K562 (cell line): ENCODE measurements around the gene ANAPC13. TPM values are rescaled to one million over a fixed set of nuclear protein-coding genes. Genes with fewer than 3 reads are reported as not detected.

Source experiments
- CHD4 ChIP-seq: fragments of 200-600 bp; sonication (generic); IDR thresholded peaks from 3 replicates; pipeline ENCODE4 v1.6.1; 2012; ENCODE audit warnings: low read depth, mild to moderate bottlenecking, mixed read lengths, low read length, inconsistent platforms; ENCODE audit not compliant: insufficient read depth, insufficient replicate concordance, poor library complexity, severe bottlenecking
- CREM ChIP-seq: IDR thresholded peaks from 2 replicates; pipeline ENCODE4 v1.6.1; 2014; ENCODE audit warnings: antibody characterized with exemption, low read depth
- EGR1 ChIP-seq: fragments of 450-650 bp; conservative IDR thresholded peaks from 2 replicates; pipeline ENCODE4 v1.6.1; 2017; ENCODE audit warnings: mild to moderate bottlenecking
- EZH2 ChIP-seq: IDR thresholded peaks from 2 replicates; pipeline ENCODE4 v1.6.1; 2012; ENCODE audit warnings: low read depth, mild to moderate bottlenecking, inconsistent platforms, low read length, borderline replicate concordance
- HDAC6 ChIP-seq: IDR thresholded peaks from 2 replicates; pipeline ENCODE4 v1.6.1; 2012; ENCODE audit warnings: low read depth, mild to moderate bottlenecking, control low read depth, inconsistent platforms, low read length, moderate library complexity
- MEIS2 ChIP-seq: fragments of 450-650 bp; IDR thresholded peaks from 2 replicates; pipeline ENCODE4 v1.6.1; 2014; ENCODE audit warnings: mild to moderate bottlenecking; ENCODE audit not compliant: partially characterized antibody
- NR1H2 ChIP-seq: sonication (generic); formaldehyde crosslinking; IDR thresholded peaks from 2 replicates; pipeline ENCODE4 v1.4.0; 2020; ENCODE audit warnings: mild to moderate bottlenecking, missing genetic modification reagents
- PHB2 ChIP-seq: fragments of 450-650 bp; IDR thresholded peaks from 2 replicates; pipeline ENCODE4 v1.6.1; 2017; ENCODE audit warnings: low read depth
- SIX5 ChIP-seq, 2 experiments: IDR thresholded peaks; 2 replicates each; pipeline ENCODE4 v1.6.1; 2011; ENCODE audit warnings: low read length in 2 of 2, borderline replicate concordance in 1 of 2, low read depth in 1 of 2, mild to moderate bottlenecking in 1 of 2, moderate library complexity in 1 of 2; ENCODE audit not compliant: insufficient read depth in 1 of 2
- ZNF124 ChIP-seq: sonication (generic); formaldehyde crosslinking; IDR thresholded peaks from 2 replicates; pipeline ENCODE4 v1.8.1; 2022; ENCODE audit warnings: missing genetic modification reagents
- ZNF134 ChIP-seq: fragments of 250-450 bp; sonication (Bioruptor Pico); conservative IDR thresholded peaks from 2 replicates; pipeline ENCODE4 v1.4.0; 2020
- ZNF778 ChIP-seq: fragments of 450-650 bp; formaldehyde crosslinking; IDR thresholded peaks from 2 replicates; pipeline ENCODE4 v1.4.0; 2020; ENCODE audit warnings: mild to moderate bottlenecking, moderate library complexity
- polyA plus RNA-seq, 8 experiments: library from polyadenylated mRNA; depleted of rRNA in 4 of 8; stranded (reverse) in 5 of 8; unstranded in 3 of 8; fragments of >200 nt; fragmentation: Nextera tagmentation in 2 of 8; fragmentation: Illumina TruSeq in 1 of 8; extraction: Ambion mirVana in 2 of 8; extraction: Trizol in 1 of 8; gene quantifications; 2 replicates each; pipeline versions ENCODE4 v1.2.1 to v1.2.3, GENCODE V29; 2011 to 2014; ENCODE audit warnings: inconsistent platforms in 1 of 8, missing spikeins in 1 of 8
- total RNA-seq, 7 experiments: library from RNA; depleted of rRNA in 6 of 7; stranded (reverse); fragments of >200 nt in 6 of 7; fragmentation: Illumina TruSeq in 2 of 7; extraction: Trizol in 2 of 7; gene quantifications; 2 replicates each; pipeline versions ENCODE4 v1.2.1 to v1.2.3, GENCODE V29; 2011 to 2021; ENCODE audit warnings: low replicate concordance in 1 of 7
- TF ChIP-seq, protein P1 (sequence below): fragments of 450-650 bp; conservative IDR thresholded peaks from 2 replicates; pipeline ENCODE4 v1.6.1; 2016; ENCODE audit warnings: missing genetic modification characterization, low read depth, mild to moderate bottlenecking, control low read depth, missing compliant biosample characterization
- TF ChIP-seq, protein P2 (sequence below): sonication (generic); formaldehyde crosslinking; IDR thresholded peaks from 2 replicates; pipeline ENCODE4 v1.8.0; 2022; ENCODE audit warnings: mild to moderate bottlenecking, low read depth, missing genetic modification reagents
- TF ChIP-seq, protein P3 (sequence below): fragments of 450-650 bp; IDR thresholded peaks from one replicate; pipeline ENCODE4 v1.6.1; 2018; ENCODE audit warnings: mild to moderate bottlenecking, moderate library complexity; ENCODE audit not compliant: partially characterized antibody
- TF ChIP-seq, protein P4 (sequence below): fragments of 200-400 bp; formaldehyde crosslinking; IDR thresholded peaks from 2 replicates; pipeline ENCODE4 v1.6.1; 2017; ENCODE audit warnings: mild to moderate bottlenecking, low read depth, low read length, moderate library complexity
- TF ChIP-seq, protein P5 (sequence below): fragments of 250-450 bp; sonication (Bioruptor Pico); IDR thresholded peaks from 2 replicates; pipeline ENCODE4 v1.4.0; 2020; ENCODE audit warnings: borderline replicate concordance
- TF ChIP-seq, protein P6 (sequence below): fragments of 450-650 bp; formaldehyde crosslinking; IDR thresholded peaks from 2 replicates; pipeline ENCODE4 v1.4.0; 2020; ENCODE audit warnings: mild to moderate bottlenecking

Gene ANAPC13
- total and polyA plus RNA-seq, 9 of the 15 experiments (the other 6 are each of a cell fraction or from before 2014, with no cell fraction given): 48.5 to 238 (median 68.5) TPM

DNA sequence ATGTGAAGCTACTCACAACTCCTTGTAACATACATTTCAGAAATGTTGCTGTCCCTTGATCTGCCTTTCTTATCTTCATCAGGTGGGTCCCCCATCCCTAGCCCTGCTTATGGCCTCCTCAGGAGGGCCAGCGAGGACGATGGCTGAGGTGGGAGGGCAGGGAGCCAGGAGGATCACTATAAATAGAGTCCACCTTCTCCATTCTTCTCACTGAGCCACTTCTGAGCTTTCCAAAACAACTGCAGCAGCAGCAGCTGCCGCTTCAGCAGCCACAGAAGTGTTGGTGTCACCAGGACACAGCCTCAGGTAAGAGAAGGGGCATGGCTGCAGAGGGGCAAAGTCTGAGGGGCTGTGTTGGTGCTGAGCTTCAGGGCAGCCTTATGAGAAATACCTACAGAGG is 53.5 kb downstream of the ANAPC13 start (continued):
- TF ChIP-seq, protein P1, sequence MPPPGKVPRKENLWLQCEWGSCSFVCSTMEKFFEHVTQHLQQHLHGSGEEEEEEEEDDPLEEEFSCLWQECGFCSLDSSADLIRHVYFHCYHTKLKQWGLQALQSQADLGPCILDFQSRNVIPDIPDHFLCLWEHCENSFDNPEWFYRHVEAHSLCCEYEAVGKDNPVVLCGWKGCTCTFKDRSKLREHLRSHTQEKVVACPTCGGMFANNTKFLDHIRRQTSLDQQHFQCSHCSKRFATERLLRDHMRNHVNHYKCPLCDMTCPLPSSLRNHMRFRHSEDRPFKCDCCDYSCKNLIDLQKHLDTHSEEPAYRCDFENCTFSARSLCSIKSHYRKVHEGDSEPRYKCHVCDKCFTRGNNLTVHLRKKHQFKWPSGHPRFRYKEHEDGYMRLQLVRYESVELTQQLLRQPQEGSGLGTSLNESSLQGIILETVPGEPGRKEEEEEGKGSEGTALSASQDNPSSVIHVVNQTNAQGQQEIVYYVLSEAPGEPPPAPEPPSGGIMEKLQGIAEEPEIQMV (tag): no peak
- TF ChIP-seq ZNF124 (CRISPR knock-in tag) (no peak), CHD4 (no peak), EGR1 (no peak), ZNF778 (CRISPR knock-in tag) (no peak), PHB2 (no peak), NR1H2 (no peak), EZH2 (no peak), HDAC6 (no peak), SIX5 (IDR thresholded peaks at IDR 0.05; ENCODE audit: borderline replicate concordance in 1 of 2, insufficient read depth in 1 of 2, low read depth in 1 of 2, low read length in 2 of 2) (no peak), ZNF134 (CRISPR knock-in tag) (no peak), MEIS2 (no peak), CREM (no peak)
- TF ChIP-seq, protein P2, sequence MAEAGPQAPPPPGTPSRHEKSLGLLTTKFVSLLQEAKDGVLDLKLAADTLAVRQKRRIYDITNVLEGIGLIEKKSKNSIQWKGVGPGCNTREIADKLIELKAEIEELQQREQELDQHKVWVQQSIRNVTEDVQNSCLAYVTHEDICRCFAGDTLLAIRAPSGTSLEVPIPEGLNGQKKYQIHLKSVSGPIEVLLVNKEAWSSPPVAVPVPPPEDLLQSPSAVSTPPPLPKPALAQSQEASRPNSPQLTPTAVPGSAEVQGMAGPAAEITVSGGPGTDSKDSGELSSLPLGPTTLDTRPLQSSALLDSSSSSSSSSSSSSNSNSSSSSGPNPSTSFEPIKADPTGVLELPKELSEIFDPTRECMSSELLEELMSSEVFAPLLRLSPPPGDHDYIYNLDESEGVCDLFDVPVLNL (CRISPR knock-in tag): no peak
- TF ChIP-seq, protein P3, sequence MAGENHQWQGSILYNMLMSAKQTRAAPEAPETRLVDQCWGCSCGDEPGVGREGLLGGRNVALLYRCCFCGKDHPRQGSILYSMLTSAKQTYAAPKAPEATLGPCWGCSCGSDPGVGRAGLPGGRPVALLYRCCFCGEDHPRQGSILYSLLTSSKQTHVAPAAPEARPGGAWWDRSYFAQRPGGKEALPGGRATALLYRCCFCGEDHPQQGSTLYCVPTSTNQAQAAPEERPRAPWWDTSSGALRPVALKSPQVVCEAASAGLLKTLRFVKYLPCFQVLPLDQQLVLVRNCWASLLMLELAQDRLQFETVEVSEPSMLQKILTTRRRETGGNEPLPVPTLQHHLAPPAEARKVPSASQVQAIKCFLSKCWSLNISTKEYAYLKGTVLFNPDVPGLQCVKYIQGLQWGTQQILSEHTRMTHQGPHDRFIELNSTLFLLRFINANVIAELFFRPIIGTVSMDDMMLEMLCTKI: no peak
- TF ChIP-seq, protein P4, sequence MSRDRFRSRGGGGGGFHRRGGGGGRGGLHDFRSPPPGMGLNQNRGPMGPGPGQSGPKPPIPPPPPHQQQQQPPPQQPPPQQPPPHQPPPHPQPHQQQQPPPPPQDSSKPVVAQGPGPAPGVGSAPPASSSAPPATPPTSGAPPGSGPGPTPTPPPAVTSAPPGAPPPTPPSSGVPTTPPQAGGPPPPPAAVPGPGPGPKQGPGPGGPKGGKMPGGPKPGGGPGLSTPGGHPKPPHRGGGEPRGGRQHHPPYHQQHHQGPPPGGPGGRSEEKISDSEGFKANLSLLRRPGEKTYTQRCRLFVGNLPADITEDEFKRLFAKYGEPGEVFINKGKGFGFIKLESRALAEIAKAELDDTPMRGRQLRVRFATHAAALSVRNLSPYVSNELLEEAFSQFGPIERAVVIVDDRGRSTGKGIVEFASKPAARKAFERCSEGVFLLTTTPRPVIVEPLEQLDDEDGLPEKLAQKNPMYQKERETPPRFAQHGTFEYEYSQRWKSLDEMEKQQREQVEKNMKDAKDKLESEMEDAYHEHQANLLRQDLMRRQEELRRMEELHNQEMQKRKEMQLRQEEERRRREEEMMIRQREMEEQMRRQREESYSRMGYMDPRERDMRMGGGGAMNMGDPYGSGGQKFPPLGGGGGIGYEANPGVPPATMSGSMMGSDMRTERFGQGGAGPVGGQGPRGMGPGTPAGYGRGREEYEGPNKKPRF: no peak
- TF ChIP-seq, protein P5, sequence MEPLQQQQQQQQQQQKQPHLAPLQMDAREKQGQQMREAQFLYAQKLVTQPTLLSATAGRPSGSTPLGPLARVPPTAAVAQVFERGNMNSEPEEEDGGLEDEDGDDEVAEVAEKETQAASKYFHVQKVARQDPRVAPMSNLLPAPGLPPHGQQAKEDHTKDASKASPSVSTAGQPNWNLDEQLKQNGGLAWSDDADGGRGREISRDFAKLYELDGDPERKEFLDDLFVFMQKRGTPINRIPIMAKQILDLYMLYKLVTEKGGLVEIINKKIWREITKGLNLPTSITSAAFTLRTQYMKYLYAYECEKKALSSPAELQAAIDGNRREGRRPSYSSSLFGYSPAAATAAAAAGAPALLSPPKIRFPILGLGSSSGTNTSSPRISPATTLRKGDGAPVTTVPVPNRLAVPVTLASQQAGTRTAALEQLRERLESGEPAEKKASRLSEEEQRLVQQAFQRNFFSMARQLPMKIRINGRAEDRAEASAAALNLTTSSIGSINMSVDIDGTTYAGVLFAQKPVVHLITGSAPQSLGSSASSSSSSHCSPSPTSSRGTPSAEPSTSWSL (CRISPR knock-in tag): no peak
- TF ChIP-seq, protein P6, sequence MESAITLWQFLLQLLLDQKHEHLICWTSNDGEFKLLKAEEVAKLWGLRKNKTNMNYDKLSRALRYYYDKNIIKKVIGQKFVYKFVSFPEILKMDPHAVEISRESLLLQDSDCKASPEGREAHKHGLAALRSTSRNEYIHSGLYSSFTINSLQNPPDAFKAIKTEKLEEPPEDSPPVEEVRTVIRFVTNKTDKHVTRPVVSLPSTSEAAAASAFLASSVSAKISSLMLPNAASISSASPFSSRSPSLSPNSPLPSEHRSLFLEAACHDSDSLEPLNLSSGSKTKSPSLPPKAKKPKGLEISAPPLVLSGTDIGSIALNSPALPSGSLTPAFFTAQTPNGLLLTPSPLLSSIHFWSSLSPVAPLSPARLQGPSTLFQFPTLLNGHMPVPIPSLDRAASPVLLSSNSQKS (CRISPR knock-in tag): no peak
